Measurements from ENCODE around the gene TAOK1. TPM values are rescaled to one million over a fixed set of nuclear protein-coding genes. Genes with fewer than 3 reads are reported as not detected.
A peak's percentile ranks its signal among the peaks of the same experiment; 100 is the strongest.

Gene TAOK1
- total RNA-seq, 3 donors from 2014 or later (not counting 1 experiment from before 2014, with no cell fraction given), result 55.4 to 76.9 (median 70.0) TPM

DNA sequence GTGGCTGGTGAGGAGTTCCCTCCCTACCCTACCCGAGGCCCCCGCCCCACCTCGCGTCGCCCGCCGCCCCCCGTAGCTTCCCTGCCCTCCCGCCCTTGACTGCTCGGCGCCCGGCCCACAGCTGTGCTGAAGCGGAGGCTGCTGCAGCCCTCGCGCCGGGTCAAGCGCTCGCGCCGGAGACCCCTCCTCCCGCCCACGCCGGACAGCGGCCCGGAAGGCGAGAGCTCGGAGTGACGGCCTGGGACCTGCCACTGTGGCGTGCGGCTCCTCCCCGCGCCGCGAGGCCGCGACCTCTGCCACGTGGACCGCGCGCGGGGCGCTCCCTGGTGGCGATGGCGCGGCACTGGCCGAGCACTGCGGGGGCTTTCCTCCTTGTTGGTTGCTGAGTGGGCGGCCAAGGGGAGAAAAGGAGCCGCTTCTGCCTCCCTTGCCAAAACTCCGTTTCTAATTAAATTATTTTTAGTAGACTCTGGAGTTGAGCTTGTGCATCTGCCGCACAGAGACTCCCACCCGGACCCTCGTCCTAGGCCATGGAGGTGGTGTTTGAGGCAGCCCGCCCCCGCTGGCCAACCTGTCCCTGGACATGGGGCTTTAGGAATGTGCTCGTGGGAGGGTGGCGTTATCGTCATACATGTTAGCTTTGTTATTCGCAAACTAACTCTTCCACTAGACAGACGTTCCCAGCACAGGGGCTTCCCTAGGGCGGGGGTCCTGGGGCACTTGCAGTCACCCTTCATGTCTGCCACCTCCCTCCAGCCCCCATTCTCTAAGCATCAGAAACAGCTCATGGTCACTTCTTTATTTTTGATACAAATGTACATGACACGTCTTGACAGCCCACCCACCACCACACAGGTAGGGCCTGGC, 182.8 kb downstream of the TAOK1 start:
- WGBS (ENCODE audit: insufficient coverage), result 50% methylated on average over 62 of the region's 62 CpGs
- TF ChIP-seq, protein P1, sequence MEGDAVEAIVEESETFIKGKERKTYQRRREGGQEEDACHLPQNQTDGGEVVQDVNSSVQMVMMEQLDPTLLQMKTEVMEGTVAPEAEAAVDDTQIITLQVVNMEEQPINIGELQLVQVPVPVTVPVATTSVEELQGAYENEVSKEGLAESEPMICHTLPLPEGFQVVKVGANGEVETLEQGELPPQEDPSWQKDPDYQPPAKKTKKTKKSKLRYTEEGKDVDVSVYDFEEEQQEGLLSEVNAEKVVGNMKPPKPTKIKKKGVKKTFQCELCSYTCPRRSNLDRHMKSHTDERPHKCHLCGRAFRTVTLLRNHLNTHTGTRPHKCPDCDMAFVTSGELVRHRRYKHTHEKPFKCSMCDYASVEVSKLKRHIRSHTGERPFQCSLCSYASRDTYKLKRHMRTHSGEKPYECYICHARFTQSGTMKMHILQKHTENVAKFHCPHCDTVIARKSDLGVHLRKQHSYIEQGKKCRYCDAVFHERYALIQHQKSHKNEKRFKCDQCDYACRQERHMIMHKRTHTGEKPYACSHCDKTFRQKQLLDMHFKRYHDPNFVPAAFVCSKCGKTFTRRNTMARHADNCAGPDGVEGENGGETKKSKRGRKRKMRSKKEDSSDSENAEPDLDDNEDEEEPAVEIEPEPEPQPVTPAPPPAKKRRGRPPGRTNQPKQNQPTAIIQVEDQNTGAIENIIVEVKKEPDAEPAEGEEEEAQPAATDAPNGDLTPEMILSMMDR (IDR thresholded peaks at IDR 0.05), result peak; percentile 54
- peak overlapping the region; percentile 59 for H3K4me3 Mint-ChIP-seq
- Histone ChIP-seq H3K4me1 (ENCODE audit: control insufficient read depth, insufficient read depth, low read length) (peaks cover 25% of the 10 kb centered on the region), H3K4me3 (ENCODE audit: low read length) (no peak overlapping the region), H3K27me3 (ENCODE audit: control insufficient read depth, insufficient read depth, low read length) (no peaks in the 10 kb centered on the region), H3K27ac (ENCODE audit: low read length) (no peak overlapping the region), H3K9me3 (ENCODE audit: control insufficient read depth, insufficient read depth, low read length) (no peaks in the 10 kb centered on the region), H3K36me3 (ENCODE audit: control insufficient read depth, insufficient read depth, low read length) (peaks cover 39% of the 10 kb centered on the region)
- peaks cover 17 to 24% of the 10 kb centered on the region in 2 donors for H3K4me1 Mint-ChIP-seq
- H3K27me3 Mint-ChIP-seq (ENCODE audit: low read depth in 2 of 2), result no peaks in the 10 kb centered on the region
- peak; percentile 63 to 82 for DNase-seq
- peak; percentile 59 to 72 (median 69) for ATAC-seq
- no peaks in the 10 kb centered on the region for H3K36me3 Mint-ChIP-seq
- H3K27ac Mint-ChIP-seq, result peak overlapping the region; percentile 48
- H3K9me3 Mint-ChIP-seq, result no peaks in the 10 kb centered on the region
- intact Hi-C loops (cut with micrococcal nuclease), result no loop called here

GRCh38 chr17:29573558-29573869, 183.4 kb downstream of the TAOK1 start:
- WGBS (ENCODE audit: insufficient coverage), result 95% methylated on average over 2 of the region's 6 CpGs
- H3K4me3 Mint-ChIP-seq, result no peak overlapping the region
- H3K4me3 ChIP-seq (ENCODE audit: low read length), result no peak overlapping the region
- DNase-seq, result no peak
- intact Hi-C loops (cut with micrococcal nuclease), result no loop called here
- peak overlapping the region; percentile 48 for H3K27ac Mint-ChIP-seq
- H3K27me3 Mint-ChIP-seq (ENCODE audit: low read depth in 2 of 2), result no peaks in the 10 kb centered on the region
- no peaks in the 10 kb centered on the region for H3K9me3 ChIP-seq (ENCODE audit: control insufficient read depth, insufficient read depth, low read length)
- peaks cover 45% of the 10 kb centered on the region for H3K36me3 ChIP-seq (ENCODE audit: control insufficient read depth, insufficient read depth, low read length)
- no peaks in the 10 kb centered on the region for H3K36me3 Mint-ChIP-seq
- no peaks in the 10 kb centered on the region for H3K27me3 ChIP-seq (ENCODE audit: control insufficient read depth, insufficient read depth, low read length)
- H3K4me1 ChIP-seq (ENCODE audit: control insufficient read depth, insufficient read depth, low read length), result peaks cover 21% of the 10 kb centered on the region
- H3K9me3 Mint-ChIP-seq, result no peaks in the 10 kb centered on the region
- no peak overlapping the region for H3K27ac ChIP-seq (ENCODE audit: low read length)
- TF ChIP-seq, protein P1 (IDR thresholded peaks at IDR 0.05), result no peak
- ATAC-seq, result no peak
- peaks cover 11 to 19% of the 10 kb centered on the region in 2 donors for H3K4me1 Mint-ChIP-seq

DNA sequence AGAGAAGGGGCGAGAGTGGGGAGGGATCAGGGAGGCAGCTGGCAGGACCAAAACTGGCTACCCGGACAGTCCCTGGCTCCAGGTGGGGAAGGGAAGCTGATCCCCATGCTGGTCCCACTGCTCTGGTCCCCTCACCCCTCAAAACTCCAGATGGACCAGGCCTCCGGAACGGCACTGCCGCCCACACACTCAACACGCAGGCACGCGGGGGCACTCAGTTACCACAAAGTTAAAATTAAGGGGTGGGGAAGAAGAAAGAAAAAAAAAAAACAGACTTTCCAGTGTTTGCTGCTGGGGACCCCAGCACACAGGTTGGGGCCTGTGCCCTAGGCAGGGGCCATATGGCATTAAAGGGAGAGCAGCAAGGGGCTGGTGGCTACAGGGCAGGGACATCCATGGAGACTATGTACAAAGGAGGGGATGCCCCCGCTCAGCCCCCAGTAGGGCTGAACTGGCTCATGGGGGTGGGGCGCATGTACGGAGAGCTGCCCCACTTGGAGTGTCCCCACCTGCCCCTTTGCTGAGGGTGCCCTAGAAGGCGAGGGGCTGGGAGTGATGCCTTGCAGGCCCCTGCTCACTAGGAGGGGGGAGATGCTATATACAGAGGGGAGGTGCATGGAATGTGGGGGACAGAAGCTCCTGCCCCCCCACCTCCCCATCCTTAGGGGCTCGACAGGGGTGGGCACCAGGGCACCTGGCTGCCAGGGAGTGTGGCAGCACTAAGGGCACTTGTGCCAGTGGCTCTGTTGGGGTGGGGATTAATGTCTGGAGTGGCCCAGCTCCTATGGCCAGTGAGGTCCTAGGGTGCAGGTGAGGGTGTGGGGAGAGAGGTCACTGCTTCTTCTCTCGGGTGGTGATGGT, 183.9 kb downstream of the TAOK1 start:
- intact Hi-C loops (cut with micrococcal nuclease), result no loop called here

More for the DNA sequence above, 183.9 kb downstream of the TAOK1 start:
- TF ChIP-seq, protein P1 (IDR thresholded peaks at IDR 0.05), result no peak
- peak overlapping the region; percentile 48 for H3K27ac Mint-ChIP-seq
- Histone ChIP-seq H3K4me1 (ENCODE audit: control insufficient read depth, insufficient read depth, low read length) (peaks cover 16% of the 10 kb centered on the region), H3K36me3 (ENCODE audit: control insufficient read depth, insufficient read depth, low read length) (peaks cover 50% of the 10 kb centered on the region), H3K4me3 (ENCODE audit: low read length) (no peak overlapping the region), H3K9me3 (ENCODE audit: control insufficient read depth, insufficient read depth, low read length) (no peaks in the 10 kb centered on the region), H3K27me3 (ENCODE audit: control insufficient read depth, insufficient read depth, low read length) (no peaks in the 10 kb centered on the region), H3K27ac (ENCODE audit: low read length) (no peak overlapping the region)
- 94% methylated on average over 8 of the region's 14 CpGs for WGBS (ENCODE audit: insufficient coverage)
- H3K27me3 Mint-ChIP-seq (ENCODE audit: low read depth in 2 of 2), result no peaks in the 10 kb centered on the region
- no peak overlapping the region for H3K4me3 Mint-ChIP-seq
- no peaks in the 10 kb centered on the region for H3K36me3 Mint-ChIP-seq
- DNase-seq, result no peak
- peaks cover 10 to 15% of the 10 kb centered on the region in 2 donors for H3K4me1 Mint-ChIP-seq
- ATAC-seq, result no peak
- H3K9me3 Mint-ChIP-seq, result no peaks in the 10 kb centered on the region
